NT2/D1 (cell line): ENCODE data around the gene SCN8A.

ENCODE experiments used
- SUZ12 ChIP-seq: IDR thresholded peaks from 2 replicates; pipeline ENCODE4 v1.6.1; 2011; ENCODE audit not compliant: insufficient read length, insufficient read depth; ENCODE audit errors: extremely low read depth
- ZNF274 ChIP-seq: IDR thresholded peaks from 2 replicates; pipeline ENCODE4 v1.6.1; 2011; ENCODE audit warnings: mild to moderate bottlenecking, low read depth, low read length

- TF ChIP-seq ZNF274 (no peak), SUZ12 (no peak)
Observed at GRCh38 chr12:51746416-51746815, 155.4 kb downstream of the SCN8A start.
